Parathyroid adenoma (tissue), 2 donors: ENCODE results near the gene RARRES2.
"Not testable (repeated sequence)": the region's sequence is repeated elsewhere in the genome, so short reads cannot be mapped to it uniquely, and the experiment has no call there.

Source experiments
- H2AFZ ChIP-seq: fragments of 300-600 bp; sonication (generic); one replicate; pipeline ENCODE4 v1.7.0; 2017; ENCODE audit warnings: antibody characterized with exemption, mild to moderate bottlenecking
- H3K27ac ChIP-seq: fragments of 300-600 bp; sonication (generic); one replicate; pipeline ENCODE4 v1.7.0; 2017
- H3K27me3 ChIP-seq: fragments of 300-600 bp; sonication (generic); one replicate; pipeline ENCODE4 v1.7.0; 2017; ENCODE audit warnings: low read length; ENCODE audit not compliant: control insufficient read depth, insufficient read depth
- H3K36me3 ChIP-seq: fragments of 300-600 bp; sonication (generic); one replicate; pipeline ENCODE4 v1.7.0; 2017; ENCODE audit warnings: low read length; ENCODE audit not compliant: control insufficient read depth, insufficient read depth
- H3K4me1 ChIP-seq: fragments of 300-600 bp; sonication (generic); one replicate; pipeline ENCODE4 v1.7.0; 2017; ENCODE audit warnings: control low read depth
- H3K4me2 ChIP-seq: fragments of 300-600 bp; sonication (generic); one replicate; pipeline ENCODE4 v1.7.0; 2017; ENCODE audit warnings: low read length
- H3K4me3 ChIP-seq: fragments of 300-600 bp; sonication (generic); one replicate; pipeline ENCODE4 v1.7.0; 2017; ENCODE audit warnings: low read depth, low read length
- H3K79me2 ChIP-seq: fragments of 300-600 bp; sonication (generic); one replicate; pipeline ENCODE4 v1.7.0; 2017; ENCODE audit warnings: control low read depth
- H3K9ac ChIP-seq: fragments of 300-600 bp; sonication (generic); one replicate; pipeline ENCODE4 v1.7.0; 2017; ENCODE audit warnings: mild to moderate bottlenecking
- H3K9me3 ChIP-seq: fragments of 300-600 bp; sonication (generic); one replicate; pipeline ENCODE4 v1.7.0; 2017; ENCODE audit warnings: low read length; ENCODE audit not compliant: control insufficient read depth
- TF ChIP-seq, protein P1 (sequence below): fragments of 300-600 bp; sonication (generic); IDR thresholded peaks from one replicate; pipeline ENCODE4 v1.7.0; 2017; ENCODE audit warnings: antibody characterized with exemption, mild to moderate bottlenecking
- donor health status: primary hyperparathyroidism.

RARRES2 gene

DNA sequence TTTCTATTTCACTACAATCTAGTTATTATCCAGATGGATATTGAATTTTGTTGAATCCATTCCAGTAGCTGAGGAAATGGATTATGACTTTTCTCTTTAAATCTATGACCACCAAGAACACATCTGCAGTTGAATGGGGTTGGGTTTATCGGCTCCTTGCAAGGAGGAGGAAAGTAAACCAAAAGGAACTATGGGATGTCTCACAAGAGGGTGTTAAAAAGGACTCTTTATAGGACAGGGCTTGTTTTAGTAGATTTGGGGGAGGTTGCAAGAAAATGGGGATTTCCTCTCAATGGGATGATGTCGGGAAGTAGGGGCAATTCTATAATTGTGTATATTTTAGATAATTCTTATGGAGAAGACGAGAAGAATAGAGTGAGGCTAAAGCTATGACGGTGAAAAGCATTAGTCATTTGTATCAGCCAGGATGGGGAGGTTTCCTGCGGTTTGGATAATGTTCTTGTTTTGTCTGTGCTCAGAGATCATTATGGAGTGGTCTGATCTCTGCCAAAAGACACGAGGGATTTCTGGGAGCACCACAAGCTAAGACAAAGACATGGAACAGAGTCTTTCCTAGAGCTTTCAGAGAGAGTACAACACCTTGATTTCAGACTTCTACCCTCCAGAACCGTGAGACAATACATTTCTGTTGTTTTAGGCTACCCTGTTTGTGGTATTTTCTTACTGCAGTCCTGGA, 23.5 kb downstream of the RARRES2 start:
- H3K4me3 ChIP-seq = no peak overlapping the region
- H2AFZ ChIP-seq = no peak overlapping the region
- no peak overlapping the region for H3K4me2 ChIP-seq
- H3K27ac ChIP-seq = peak overlapping the region; percentile 93
- no peaks in the 10 kb centered on the region for H3K9me3 ChIP-seq
- no peaks in the 10 kb centered on the region for H3K27me3 ChIP-seq
- TF ChIP-seq, protein P1, sequence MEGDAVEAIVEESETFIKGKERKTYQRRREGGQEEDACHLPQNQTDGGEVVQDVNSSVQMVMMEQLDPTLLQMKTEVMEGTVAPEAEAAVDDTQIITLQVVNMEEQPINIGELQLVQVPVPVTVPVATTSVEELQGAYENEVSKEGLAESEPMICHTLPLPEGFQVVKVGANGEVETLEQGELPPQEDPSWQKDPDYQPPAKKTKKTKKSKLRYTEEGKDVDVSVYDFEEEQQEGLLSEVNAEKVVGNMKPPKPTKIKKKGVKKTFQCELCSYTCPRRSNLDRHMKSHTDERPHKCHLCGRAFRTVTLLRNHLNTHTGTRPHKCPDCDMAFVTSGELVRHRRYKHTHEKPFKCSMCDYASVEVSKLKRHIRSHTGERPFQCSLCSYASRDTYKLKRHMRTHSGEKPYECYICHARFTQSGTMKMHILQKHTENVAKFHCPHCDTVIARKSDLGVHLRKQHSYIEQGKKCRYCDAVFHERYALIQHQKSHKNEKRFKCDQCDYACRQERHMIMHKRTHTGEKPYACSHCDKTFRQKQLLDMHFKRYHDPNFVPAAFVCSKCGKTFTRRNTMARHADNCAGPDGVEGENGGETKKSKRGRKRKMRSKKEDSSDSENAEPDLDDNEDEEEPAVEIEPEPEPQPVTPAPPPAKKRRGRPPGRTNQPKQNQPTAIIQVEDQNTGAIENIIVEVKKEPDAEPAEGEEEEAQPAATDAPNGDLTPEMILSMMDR = no peak
- peaks cover 52% of the 10 kb centered on the region for H3K4me1 ChIP-seq
- no peaks in the 10 kb centered on the region for H3K36me3 ChIP-seq
- H3K9ac ChIP-seq = no peak overlapping the region
- peaks cover 36% of the 10 kb centered on the region for H3K79me2 ChIP-seq

DNA sequence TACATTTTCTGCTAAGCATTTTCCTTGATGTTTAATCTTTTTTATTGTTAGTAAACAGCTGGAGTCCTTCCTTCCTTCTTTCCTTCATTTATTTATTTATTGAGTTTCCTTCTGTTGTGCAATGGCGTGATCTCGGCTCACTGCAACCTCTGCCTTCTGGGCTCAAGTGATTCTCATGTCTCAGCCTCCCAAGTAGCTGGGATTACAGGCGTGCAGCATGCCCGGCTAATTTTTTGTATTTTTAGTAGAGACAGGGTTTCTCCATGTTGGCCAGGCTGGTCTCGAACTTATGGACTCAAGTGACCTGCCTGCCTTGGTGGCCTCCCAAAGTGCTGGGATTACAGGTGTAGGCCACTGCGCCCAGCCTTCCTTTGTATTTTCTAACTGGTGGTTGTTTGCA, 24.4 kb downstream of the RARRES2 start:
- not testable (repeated sequence) for H3K27me3 ChIP-seq

DNA sequence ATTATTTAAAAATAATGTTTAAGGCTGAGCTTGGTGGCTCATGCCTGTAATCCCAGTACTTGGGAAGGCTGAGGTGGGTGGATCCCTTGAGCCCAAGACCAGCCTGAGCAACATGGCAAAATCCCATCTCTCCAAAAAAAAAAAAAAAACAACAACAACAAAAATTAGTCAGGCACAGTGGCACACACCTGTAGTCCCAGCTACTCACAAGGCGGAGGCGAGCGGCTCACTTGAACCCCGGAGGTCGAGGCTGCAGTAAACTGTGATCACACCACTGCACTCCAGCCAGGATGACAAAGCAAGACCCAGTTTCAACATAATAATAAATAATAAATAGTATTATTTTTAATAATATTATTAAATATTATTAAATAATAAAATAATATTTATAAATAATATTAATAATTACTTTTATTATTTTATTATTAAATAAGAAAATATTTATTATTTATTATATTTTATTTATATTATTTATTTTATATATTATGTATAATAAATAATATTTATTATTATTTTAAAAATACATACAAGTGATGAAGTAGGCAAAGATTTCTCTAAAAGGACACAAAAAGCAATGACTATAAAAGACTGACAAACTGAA, 26.7 kb downstream of the RARRES2 start:
- Histone ChIP-seq H3K27me3 (no peaks in the 10 kb centered on the region), H3K4me1 (peaks cover 56% of the 10 kb centered on the region), H3K9ac (no peak overlapping the region), H3K4me3 (no peak overlapping the region), H2AFZ (no peak overlapping the region), H3K9me3 (no peaks in the 10 kb centered on the region), H3K36me3 (no peaks in the 10 kb centered on the region), H3K79me2 (peaks cover 54% of the 10 kb centered on the region), H3K4me2 (no peak overlapping the region), H3K27ac (peak overlapping the region; percentile 91)
- TF ChIP-seq, protein P1 = no peak

More for the DNA sequence above, 24.4 kb downstream of the RARRES2 start:
- H3K4me3 ChIP-seq, H3K4me2 ChIP-seq, H3K9me3 ChIP-seq, H3K27ac ChIP-seq, H3K9ac ChIP-seq, H3K36me3 ChIP-seq, H2AFZ ChIP-seq: not testable (repeated sequence)
- H3K79me2 ChIP-seq = peaks cover 36% of the 10 kb centered on the region
- peaks cover 57% of the 10 kb centered on the region for H3K4me1 ChIP-seq

DNA sequence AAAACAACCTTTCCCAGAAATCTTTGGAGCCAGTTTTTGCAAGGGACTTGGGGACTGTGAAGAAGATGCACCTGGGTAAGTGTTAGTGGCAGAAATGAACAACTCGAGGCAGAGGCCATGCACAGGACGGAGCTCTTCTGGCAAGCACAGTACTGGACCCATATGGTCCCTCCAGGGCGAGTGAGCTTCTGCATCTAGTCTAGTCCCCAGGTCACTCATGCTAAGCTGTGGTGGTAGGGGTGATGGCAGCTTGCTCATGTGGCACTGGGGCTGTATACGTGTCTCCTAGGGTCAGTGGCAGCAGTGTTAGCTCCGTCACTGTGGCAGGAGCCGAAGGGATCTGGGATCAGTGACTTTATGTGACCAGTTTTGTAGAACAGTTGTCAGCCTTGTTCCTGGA, 27.6 kb downstream of the RARRES2 start:
- Histone ChIP-seq H3K9me3 (no peaks in the 10 kb centered on the region), H3K27ac (peak overlapping the region; percentile 91), H3K79me2 (peaks cover 58% of the 10 kb centered on the region), H3K9ac (no peak overlapping the region), H3K27me3 (no peaks in the 10 kb centered on the region), H3K4me1 (peaks cover 58% of the 10 kb centered on the region), H2AFZ (peak overlapping the region; percentile 10), H3K4me3 (peak overlapping the region; percentile 0), H3K4me2 (no peak overlapping the region), H3K36me3 (no peaks in the 10 kb centered on the region)
- TF ChIP-seq, protein P1 = no peak

DNA sequence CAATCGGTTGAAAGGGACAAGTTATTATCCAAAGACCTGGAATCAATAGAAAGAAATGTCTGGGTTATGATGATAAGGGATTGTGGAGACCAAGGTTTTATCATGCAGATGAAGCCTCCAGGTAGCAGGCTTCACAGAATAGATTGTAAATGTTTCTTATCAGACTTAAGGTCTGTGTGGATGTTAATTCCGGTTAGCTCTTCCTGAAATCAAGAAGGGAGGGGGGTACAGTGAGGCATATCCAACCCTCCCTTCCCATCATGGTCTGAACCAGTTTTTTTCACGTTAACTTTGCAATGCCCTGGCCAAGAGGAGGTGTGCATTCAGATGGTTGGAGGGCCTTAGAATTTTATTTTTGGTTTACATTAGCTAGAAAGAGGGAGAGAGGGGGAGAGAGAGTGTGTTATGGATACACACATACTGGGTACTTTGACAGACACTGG, 28.0 kb downstream of the RARRES2 start:
- TF ChIP-seq, protein P1 = no peak
- H3K4me2 ChIP-seq = no peak overlapping the region
- H3K9ac ChIP-seq = no peak overlapping the region

DNA sequence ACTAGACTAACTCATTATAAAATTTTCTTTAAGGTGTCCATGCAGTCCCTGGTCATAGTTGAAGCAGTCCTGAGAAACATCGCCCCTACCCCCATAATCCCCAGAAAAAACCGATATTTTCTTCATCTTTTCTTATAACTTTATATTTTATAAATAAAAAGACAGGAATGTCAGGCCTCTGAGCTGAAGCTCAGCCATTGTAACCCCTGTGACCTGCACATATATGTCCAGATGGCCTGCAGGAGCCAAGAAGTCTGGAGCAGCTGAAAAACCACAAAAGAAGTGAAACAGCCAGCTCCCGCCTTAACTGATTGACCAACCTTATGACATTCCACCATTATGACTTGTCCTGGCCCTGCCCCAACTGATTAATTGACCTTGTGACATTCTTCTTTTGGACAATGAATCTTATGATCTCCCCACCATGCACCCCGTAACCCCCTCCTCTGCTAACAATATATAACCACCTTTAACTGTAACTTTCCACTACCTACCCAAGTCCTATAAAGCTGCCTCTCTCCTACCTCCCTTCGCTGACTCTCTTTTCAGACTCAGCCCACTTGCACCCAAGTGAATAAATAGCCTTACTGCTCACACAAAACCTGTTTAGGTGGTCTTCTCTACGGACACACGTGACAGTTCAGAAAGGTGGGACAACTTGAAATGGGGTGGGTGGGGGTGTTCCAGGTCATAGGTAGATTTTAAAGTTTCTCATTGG, 28.6 kb downstream of the RARRES2 start:
- H3K4me2 ChIP-seq, H3K9ac ChIP-seq, H3K36me3 ChIP-seq, H3K27me3 ChIP-seq, H3K9me3 ChIP-seq, H2AFZ ChIP-seq: not testable (repeated sequence)
- Histone ChIP-seq H3K4me3 (peak overlapping the region; percentile 9), H3K4me1 (peaks cover 61% of the 10 kb centered on the region), H3K27ac (peak overlapping the region; percentile 91), H3K79me2 (peaks cover 59% of the 10 kb centered on the region)

More for the DNA sequence above, 28.0 kb downstream of the RARRES2 start:
- Histone ChIP-seq H3K4me3 (peak overlapping the region; percentile 9), H3K9me3 (no peaks in the 10 kb centered on the region), H3K27ac (peak overlapping the region; percentile 91), H3K79me2 (peaks cover 58% of the 10 kb centered on the region), H3K27me3 (no peaks in the 10 kb centered on the region), H3K4me1 (peaks cover 58% of the 10 kb centered on the region), H3K36me3 (no peaks in the 10 kb centered on the region), H2AFZ (no peak overlapping the region)
